Activated CD4-positive, alpha-beta T cell treated with anti-CD3 and anti-CD28 coated beads, Interleukin-2, amount 50 U/mL, for 4 hours (primary cell): ENCODE measurements around the gene IFITM5.

Source experiments
- DNase-seq, 2 experiments: peaks; one replicate each; pipeline ENCODE4 v3.0.0-alpha.2; 2020

IFITM5 gene

DNA sequence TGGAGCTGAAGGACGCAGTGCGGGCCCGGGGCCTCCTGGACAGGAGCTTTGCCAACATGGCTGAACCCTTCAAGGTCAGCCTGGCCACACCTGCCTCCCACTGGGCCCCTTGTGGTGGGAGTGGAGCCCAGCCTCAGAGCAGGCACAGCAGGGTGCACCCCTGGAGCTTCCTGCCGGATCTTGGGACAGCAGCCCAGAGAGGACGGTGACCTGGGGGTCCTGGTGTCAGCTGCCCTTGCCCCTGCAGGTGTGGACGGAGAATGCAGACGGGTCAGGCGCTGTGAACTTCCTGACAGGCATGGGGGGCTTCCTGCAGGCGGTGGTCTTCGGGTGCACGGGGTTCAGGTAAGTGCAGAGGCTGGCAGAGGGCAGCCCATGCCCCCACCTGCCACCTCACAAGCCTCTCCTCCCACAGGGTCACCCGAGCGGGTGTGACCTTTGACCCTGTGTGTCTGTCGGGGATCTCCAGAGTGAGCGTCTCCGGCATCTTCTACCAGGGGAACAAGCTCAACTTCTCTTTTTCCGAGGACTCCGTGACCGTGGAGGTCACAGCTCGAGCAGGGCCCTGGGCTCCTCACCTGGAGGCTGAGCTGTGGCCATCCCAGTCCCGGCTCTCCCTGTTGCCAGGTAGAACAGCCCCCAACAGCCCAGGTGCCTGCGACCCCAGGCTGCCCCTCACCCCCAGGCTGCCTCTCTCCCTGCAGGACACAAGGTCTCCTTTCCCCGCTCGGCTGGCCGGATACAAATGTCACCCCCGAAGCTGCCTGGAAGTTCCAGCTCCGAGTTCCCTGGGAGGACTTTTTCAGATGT lies 5.3 kb downstream of the IFITM5 start:
- no peak for DNase-seq

DNA sequence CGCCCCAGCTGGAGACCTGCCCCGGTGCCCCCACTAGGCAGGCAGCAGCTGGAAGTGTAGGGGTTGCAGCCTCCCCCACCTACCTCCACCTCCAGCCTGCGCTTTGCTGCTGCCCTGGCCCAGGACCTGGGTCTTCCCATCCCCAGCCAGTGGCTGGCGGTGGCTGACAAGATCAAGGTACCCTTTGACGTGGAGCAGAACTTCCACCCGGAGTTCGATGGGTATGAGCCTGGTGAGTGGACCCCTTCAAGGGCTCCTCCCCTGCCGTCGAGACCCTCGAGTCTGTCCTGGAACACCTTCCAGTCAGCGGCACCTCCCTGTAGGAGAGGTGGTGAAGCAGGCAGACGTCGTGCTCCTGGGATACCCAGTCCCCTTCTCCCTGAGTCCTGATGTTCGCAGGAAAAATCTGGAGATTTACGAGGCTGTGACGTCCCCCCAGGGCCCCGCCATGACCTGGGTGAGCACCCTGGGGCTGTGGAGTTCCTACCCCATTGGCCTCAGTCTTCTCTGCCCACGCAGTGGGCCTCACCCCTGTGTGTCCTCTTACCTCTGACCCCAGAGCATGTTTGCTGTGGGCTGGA lies 6.0 kb downstream of the IFITM5 start:
- DNase-seq = no peak

DNA sequence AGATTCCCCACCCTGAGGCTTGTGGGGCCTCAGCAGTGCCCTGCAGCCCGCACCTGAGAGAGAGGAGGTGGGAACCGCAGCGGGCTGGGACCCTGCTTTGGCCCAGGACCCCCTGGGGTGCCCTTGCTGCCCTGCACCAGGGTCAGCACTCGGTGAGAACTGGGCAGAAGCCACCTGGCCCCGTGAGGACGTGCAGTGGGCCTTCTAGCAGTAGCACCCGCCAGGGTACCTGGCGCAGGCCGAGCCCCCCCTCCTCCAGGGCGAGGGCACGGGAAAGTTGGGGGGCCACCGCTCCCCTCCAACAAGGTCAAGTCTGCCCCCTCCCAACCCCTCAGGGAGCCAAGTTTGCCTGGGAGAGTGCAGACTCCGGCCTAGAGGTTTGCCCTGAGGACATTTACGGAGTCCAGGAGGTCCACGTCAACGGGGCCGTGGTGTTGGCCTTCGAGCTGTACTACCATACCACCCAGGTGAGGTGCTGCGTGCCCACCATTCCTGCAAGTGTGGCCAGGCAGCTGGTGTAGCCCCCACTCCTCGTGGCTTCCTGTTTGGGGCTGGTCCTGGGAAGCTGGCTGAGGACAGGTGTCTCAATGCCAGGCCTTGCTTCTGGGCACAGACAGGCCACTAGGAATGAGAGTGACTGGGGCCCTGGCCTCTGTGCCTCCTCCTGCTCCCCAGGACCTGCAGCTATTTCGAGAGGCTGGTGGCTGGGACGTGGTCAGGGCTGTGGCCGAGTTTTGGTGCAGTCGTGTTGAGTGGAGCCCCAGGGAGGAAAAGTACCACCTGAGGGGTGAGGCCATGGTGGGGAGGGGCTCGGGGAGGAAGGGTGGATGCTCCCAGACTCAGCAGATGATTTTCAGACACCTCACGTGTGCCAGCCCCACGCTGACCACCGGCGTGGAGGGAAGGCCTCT lies 6.9 kb downstream of the IFITM5 start:
- no peak for DNase-seq

DNA sequence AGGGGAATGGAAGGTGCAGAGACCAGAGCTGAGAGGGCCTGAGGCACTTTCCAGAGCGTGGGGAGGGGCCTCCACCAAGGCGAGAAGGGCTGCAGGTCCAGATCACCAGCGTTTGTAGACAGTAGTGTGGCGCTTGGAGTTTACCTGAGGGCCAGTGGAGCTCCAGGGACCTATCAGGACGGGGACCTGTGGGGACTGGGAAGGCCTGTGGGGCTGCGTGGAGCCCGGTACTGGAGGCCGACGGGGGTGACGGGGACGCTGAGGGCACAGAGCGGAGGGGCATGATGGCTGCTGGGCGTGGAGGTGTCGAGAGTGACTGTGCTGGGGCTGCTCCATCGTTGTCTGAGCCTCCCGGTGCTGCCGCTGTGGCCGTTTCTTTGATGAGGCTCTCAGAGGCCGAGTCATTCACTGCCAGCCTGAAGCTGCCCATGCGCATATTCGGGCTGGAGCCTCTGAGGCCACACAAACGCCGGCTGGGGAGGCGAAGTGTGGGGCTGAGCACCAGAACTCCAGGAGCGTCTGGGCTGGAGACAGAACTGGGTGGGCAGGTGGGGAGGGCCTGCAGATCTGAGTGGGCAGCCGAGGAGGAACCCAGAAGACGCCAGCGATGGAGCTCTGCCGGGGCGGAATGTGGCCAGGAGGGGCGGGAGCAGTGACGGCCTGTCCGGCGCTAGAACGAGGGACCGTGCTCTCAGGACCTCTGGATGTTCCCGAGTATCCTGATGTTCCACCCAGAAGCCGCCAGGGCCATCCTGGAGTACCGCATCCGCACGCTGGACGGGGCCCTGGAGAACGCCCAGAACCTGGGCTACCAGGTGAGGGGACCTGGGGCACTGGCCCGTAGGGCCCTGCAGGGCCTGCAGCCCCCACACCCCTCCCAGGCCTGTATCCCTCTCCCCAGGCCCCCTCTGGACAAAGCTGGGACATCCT lies 7.8 kb downstream of the IFITM5 start:
- no peak for DNase-seq

DNA sequence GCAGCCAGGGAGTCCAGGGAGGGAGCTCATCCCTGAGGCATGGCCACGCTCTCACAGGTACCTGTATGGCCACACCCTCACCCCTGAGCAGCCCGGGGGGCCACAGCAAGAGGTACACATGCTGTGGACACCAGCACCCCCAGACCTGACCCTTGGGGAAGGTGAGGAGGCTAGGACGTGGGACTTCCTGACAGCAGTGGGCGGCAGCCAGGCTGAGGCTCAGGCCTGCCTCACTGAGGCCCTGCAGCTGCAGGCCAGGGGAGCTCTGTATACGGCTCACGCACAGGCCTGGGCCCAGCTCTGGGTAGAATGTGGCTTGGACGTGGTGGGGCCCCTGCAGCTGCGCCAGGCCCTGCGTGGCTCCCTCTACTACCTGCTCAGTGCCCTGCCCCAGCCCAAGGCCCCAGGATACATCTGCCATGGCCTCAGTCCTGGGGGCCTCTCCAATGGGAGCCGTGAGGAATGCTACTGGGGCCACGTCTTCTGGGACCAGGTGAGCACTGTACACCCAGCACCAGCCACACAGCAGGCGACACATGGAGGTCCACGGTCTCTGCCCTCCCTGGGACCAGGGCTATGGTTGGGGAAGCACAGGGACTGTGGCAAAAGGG lies 8.6 kb downstream of the IFITM5 start:
- no peak for DNase-seq

DNA sequence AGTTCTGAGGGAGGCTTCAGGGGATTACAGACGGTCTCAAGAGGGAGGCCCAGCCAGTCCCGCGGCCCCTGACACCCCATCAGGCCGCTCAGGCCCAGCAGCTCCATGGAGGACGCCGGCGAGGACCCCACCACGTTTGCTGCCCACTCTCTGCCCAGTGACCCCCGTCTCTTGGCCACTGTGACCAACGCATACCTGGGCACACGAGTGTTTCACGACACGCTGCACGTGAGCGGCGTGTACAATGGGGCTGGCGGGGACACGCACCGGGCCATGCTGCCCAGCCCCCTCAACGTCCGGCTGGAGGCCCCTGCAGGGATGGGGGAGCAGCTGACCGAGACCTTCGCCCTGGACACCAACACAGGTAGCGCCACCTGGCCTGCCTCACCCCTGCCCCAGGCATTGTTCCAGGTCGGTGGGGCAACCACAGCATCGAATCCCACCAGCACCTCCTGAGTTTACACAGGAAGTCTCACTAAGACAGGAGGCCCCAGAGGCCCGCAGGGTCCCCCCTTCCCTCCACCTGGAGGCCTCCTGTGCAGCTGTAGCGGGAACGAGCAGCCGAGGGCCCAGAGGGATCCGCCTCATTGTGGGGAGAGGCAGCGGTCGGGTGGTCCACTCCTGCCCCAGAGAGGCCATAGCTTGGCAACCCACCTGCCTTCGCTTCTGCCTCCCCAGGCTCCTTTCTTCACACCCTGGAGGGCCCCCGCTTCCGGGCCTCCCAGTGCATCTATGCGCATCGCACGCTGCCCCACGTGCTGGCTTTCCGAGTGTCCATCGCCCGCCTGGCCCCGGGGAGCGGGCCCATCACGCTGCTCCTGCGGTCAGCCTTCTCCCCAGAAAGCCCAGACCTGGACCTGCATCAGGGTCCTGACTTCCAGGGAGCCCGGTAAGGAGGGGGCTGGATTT lies 9.4 kb downstream of the IFITM5 start:
- no peak for DNase-seq

DNA sequence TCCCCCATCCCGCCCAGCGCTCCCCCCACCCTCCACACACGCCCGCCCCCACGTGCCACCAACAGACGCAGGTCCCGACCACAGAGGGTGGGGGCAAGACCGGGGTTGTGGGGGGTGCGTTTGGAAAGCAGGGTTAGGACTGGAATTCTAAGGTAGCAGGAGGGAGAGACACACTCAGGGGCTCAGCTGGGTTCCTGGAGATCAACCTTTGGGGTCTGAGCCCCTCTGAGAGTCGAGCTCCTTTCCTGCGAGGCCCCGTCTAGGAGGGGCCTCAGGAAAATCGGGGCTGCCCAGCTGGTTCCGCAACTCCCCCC lies 10.0 kb downstream of the IFITM5 start:
- DNase-seq = peak; percentile 36 to 40

DNA sequence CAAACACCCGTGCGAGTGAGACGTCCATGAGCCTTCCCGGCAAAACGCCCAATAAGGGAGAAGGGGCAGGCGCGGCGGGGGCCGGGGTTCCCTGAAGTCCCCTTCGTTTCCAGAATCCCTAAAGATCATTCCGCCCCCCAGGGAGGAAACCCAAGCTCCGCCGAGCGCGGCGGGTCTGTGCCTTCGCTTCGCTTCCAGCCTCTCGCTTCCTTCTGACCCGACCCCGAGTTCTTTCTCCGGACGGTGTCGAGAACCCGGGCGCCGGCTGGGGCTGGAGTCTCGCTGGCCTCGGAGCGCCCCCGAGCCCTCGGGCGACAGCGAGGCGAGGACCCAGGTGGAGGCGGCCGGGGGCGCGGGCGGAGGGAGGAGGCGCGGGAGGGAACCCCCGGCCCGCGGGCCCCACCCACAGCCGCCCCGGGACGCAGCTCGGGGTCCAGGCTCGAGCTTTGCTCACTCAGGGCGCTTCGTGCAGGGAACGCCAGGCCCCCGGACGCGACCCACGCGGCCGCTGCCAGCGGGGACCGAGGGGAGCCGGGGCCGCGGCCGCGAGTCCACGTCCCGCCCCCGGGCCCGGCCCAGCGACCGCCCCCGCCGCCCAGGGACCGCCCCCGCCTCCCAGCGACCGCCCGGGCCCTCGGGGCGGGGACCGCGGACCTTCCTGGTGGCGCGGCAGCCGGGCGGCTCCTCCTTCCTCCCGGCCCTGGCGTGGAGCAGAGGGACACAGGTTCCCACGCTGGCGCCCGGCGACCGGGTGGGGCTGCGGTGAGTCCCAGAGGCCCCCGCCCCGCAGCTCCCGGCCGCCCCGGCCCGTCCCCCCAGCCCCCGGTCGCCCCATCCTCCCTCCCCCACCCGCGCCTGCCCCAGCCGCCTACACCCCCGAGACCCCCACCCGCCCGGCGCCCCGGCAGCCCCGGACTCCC lies 10.6 kb downstream of the IFITM5 start, which contains the start of gene PGGHG:
TSS of gene PGGHG (plus strand) at position 649 of the 920 bp plus-strand sequence. CDS start 691 bp downstream, outside the sequence.
- peak; percentile 39 for DNase-seq

DNA sequence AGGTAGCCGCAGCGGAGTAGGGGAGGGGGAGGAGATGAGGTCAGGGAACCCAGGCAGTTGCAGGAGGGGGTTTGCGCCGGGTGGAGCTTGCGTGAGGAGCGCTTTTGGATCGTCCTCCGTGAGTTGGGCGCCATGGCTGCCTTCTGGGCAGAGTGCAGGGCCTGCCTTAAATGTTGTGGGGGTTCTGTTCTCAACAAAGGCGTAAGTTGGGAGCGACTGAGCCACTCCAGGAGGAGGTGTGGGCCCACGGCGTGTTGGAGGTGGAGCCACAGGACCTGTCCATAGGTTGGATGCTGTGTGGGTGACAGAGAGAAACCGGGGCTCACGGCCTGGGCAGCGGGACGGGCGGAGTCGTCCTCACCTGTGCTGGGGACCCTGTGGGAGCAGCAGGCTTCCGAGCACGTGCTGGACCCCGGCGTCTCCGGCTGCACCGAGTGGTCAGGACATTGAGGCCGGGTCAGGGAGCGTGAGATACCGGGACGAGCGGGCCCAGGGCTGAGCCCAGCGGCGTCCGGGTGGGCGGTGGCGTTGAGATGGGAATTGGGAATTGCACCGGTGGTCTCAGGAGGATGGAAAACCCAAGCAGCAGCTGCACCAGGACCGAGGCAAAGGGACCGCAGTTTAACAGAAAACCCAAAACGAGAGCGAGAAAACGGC lies 11.4 kb downstream of the IFITM5 start:
- DNase-seq = peak; percentile 67 to 73

DNA sequence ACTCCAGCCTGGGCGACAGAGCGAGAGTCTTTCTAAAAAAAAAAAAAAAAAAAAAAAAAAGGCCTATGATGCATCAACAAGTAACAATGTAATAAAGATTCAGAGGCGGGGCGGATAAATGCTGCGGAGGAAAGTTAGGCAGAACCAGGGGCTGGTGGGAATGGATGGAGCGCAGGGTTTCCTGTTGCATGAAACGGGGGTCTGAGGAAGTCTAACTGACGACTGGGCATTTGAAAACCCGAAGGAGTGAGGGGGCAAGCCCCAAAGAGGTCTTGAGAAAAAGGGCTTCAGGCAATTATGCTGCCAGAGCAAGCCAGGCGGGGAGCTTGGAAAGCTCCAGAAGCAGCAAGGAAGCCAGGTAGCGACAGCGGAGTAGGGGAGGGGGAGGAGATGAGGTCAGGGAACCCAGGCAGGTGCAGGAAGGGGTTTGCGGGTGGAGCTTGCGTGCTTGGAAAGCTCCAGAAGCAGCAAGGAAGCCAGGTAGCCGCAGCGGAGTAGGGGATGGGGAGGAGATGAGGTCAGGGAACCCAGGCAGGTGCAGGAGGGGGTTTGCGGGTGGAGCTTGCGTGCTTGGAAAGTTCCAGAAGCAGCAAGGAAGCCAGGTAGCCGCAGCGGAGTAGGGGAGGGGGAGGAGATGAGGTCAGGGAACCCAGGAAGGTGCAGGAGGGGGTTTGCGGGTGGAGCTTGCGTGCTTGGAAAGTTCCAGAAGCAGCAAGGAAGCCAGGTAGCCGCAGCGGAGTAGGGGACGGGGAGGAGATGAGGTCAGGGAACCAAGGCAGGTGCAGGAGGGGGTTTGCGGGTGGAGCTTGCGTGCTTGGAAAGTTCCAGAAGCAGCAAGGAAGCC lies 12.1 kb downstream of the IFITM5 start:
- peak; percentile 65 to 77 for DNase-seq

DNA sequence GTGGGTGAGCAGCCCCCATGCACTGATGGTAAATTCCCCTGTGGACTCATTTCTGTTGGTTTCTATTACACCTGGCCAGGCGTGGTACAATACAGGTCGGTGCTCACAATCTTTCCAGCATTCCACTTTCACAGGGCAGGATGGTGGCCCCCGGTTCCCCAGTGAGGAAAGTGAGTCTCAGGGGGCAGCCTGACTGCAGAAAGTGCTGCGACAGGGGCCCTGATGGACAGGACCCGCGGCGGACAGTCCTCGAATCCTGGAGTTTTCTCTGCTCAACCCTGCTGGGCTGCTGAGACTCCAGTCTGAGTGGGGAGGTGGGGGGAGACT lies 13.5 kb downstream of the IFITM5 start:
- DNase-seq = no peak

DNA sequence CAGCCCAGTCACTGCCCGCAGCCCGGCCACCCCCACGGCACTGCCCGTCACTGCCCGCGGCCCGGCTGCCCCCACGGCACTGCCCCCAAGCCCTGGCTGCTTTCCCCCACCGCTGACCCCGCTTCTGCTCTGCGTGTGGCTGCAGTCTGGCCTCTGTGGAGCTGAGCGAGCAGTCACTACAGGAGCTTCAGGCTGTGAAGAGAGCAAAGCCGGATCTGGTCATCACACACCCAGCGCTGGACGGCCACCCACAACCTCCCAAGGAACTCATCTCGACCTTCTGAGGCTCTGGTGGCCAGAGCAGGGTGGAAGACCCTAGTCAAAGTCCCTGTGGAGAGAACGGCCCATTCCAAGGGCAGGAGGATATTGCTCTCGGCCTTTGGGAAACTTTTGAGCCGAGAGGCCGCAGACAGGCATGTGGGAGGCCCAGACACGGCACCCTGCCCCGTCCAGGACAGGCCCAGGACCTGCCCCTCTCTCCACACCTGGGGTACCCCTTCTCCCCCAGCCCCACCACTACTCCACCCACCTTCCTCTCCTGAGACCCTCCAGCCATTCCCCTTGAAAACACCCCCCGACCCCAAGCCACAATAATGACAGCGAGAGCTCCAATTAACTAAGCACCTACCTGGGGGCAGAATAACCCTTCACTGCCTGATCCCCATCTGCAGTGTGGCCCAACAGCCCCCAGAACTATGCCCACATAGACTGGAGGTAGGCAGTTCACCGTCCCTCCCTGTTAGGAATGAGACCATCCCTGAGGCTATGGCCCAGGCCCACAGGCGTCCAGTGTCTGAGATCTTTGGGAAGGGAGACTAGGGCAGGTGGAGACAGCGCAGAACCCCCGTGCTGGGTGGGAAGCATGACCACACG lies 14.1 kb downstream of the IFITM5 start:
- no peak for DNase-seq

DNA sequence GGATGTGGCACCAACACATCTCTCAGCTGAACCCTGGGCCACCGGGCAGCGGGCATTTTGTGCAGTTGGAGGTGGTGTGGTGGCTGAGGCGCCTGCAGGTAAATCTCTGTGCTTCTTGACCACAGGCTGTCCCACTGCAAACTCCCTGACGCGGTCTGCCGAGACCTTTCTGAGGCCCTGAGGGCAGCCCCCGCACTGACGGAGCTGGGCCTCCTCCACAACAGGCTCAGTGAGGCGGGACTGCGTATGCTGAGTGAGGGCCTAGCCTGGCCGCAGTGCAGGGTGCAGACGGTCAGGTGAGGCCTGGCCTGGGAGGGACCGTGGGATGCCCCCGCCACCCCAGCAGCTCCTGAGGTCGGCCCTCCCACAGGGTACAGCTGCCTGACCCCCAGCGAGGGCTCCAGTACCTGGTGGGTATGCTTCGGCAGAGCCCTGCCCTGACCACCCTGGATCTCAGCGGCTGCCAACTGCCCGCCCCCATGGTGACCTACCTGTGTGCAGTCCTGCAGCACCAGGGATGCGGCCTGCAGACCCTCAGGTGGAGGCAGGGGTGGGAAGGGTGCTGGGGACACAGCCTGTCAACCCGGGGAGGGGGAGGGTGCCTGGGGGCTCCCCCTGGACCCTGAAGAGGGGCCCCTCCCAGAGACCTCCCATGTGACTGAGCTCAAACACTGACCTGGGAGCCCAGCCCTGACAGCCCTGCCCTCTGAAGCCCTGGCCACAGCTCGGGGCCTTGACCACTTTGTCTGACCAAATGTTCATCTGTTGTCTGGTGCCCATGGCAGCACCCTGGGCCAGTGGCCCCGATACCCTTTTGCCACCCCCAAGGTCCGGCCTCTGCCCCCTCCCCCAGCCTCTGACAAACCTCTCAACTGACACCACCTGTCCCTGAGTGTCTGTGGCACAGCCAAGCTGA lies 15.0 kb downstream of the IFITM5 start:
- no peak for DNase-seq

DNA sequence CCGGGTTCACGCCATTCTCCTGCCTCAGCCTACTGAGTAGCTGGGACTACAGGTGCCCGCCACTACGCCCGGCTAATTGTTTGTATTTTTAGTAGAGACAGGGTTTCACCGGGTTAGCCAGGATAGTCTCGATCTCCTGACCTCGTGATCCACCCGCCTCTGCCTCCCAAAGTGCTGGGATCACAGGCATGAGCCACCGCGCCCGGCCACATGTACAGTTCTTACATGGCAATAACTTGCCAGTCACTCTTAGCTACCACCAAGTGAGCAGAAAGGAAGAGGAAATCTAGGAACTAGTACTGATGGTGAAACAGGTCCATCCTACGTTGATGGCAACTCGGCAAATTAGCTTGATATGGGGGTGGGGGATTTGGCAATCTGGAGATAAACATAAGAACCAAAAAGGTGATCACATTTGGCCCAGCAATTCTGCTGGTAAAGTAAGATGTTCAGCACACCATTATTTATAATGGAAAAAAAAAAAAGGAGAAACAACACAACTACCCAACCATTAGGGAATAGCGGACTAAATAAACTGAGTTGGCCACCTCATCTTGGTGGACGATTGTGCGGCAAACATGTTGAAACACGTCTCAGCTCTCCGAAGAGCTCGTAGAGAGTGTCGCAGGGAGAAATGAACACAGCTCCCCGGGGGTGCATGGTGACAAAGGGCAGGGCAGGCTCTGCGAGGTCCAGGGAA lies 15.8 kb downstream of the IFITM5 start:
- DNase-seq = no peak

DNA sequence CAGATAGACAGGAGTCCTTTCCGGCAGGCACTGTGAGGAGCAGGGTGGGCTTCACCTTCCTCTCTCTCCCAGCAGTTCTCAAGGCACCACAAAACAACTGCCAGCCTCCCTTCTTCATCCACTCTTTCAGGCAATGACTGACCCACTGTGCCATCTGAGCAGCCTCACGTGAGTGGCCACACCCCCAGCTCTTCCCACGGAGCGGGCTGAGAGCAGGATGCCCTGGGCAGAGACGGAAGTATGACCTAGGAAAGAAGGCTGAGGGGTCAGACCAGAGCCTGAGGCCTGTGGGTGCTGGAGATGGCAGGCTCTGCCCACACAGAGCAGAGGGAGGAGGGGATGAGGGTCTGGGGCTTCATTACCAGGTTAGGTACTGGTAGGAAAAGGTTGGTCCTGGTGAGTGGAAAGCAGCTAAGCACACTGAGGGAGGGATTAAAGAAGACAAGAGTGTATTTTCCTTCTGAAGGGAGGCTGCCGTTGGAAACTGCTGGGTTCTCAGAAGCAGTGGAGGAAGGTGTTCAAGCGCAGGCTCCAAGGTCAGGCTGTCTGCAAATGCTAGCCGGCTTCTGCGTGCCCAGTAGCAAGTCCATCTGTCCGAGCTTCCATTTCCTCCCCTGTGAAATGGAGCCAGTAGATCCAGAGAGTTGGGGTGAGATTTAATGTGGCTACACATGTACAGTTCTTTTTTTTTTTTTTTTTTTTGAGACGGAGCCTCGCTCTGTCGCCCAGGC lies 16.5 kb downstream of the IFITM5 start:
- no peak for DNase-seq
